Measurements from ENCODE around the gene RBM25.

RBM25 gene

DNA sequence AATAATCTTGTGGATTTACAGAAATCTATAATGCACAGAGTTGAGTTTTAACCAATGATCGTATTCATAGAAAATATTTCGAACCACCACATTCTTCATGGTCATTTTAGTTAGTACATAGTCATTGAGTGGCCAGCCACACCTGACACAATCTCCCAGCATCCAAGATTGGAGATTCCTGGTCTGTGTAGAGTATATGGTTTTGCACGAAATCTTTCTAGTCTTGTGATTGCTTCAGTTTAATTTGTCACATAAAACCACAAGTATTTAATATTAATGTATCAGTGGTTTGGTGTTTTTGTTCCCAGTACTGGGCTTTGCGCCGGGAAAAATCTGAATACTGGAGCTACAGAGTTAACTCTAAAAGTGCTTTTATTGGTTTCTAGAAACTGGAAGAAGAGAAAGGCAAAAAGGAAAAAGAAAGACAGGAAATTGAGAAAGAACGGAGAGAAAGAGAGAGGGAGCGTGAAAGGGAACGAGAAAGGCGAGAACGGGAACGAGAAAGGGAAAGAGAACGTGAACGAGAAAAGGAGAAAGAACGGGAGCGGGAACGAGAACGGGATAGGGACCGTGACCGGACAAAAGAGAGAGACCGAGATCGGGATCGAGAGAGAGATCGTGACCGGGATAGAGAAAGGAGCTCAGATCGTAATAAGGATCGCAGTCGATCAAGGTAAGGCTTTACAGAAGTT is 44.6 kb downstream of the RBM25 start:
- DNase-seq (ENCODE audit: low read depth, low spot score) = peak; percentile 78

GRCh38 chr14:73105050-73105449 is 46.7 kb downstream of the RBM25 start:
- no peak for DNase-seq (ENCODE audit: low read depth, low spot score)

- no peak for DNase-seq (ENCODE audit: low read depth, low spot score)
Measured at GRCh38 chr14:73105727-73106126, 47.4 kb downstream of the RBM25 start.

DNA sequence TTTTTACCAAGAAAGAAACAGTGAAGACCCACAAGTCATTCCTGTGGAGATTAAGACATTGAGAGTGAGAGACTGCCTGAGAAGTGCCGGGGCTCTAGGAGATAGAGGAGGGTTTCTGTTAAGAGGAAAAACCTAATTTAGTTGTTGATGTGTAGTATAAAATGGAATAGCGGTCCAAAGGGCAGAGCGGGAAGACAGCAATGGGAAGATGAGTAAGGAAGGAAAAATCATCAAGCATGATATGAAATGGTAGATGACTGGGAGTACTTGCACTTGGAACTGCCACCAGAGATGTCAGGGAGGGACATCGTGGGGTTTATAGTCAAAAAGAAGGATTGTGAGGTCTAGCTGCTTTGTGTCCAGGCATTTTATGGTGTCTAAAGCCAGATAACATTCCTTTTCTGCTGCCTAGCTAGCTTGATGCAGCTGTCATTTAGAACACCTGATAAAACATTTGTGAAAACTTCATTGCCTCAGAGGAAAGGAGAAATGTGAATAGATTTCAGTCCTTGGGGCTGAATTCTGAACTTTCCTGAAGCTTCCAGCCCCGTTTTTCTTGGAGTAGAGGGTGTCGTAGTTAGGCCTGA is 57.8 kb downstream of the RBM25 start:
- no peak for DNase-seq (ENCODE audit: low read depth, low spot score)

DNA sequence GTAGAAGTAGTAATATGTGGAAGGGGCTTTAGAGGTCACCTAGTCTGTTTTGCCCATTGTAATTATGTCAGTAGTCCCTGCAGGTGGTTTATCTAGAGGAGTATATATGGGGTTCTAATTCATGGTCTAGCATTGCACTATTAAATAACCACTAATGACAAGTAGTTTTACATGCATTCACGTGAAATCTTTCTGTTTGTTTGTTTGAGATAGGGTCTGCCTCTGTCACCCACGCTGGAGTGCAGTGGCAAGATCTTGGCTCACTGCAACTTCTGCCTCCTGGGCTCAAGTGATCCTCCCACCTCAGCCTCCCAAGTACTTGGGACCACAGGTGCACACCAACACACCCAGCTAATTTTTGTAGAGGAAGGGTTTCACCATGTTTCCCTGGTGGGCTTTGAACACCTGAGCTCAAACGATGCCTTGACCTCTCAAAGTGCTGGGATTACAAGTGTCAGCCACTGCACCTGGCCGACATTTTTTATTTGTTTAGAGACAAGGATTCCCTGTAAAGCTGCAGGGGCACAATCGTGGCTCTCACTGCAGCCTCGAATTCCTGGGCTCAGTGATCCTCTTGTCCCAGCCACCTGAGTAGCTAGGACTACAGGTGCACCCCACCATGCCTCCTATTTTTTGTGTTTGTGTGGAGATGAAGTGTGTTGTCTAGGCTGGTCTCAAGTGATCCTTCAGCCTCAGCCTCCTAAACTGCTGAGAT is 66.0 kb downstream of the RBM25 start:
- DNase-seq (ENCODE audit: low read depth, low spot score) = no peak

- DNase-seq (ENCODE audit: low read depth, low spot score) = no peak
Measured at GRCh38 chr14:73125169-73125588, 66.8 kb downstream of the RBM25 start.

GRCh38 chr14:73125746-73126145 is 67.4 kb downstream of the RBM25 start:
- DNase-seq (ENCODE audit: low read depth, low spot score) = no peak

DNA sequence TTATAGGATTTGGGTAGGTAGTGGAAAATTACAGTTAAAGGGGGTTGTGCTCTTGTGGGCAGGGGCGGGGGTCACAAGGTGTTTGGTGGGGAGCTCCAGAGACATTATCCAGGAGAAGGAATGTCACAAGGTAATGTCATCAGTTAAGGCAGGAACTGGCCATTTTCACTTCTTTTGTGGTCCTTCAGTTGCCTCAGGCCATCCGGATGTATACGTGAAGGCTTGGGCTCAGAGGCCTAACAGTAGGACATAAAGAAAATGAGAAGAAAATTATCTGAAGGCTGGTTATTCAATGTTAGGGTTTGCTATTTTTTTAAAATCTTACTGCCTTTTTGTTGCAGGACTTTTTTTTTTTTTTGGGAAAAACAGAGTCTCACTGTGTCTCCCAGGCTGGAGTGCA is 75.5 kb downstream of the RBM25 start:
- DNase-seq (ENCODE audit: low read depth, low spot score) = no peak

GRCh38 chr14:73136085-73136386 is 77.7 kb downstream of the RBM25 start:
- no peak for DNase-seq (ENCODE audit: low read depth, low spot score)

DNA sequence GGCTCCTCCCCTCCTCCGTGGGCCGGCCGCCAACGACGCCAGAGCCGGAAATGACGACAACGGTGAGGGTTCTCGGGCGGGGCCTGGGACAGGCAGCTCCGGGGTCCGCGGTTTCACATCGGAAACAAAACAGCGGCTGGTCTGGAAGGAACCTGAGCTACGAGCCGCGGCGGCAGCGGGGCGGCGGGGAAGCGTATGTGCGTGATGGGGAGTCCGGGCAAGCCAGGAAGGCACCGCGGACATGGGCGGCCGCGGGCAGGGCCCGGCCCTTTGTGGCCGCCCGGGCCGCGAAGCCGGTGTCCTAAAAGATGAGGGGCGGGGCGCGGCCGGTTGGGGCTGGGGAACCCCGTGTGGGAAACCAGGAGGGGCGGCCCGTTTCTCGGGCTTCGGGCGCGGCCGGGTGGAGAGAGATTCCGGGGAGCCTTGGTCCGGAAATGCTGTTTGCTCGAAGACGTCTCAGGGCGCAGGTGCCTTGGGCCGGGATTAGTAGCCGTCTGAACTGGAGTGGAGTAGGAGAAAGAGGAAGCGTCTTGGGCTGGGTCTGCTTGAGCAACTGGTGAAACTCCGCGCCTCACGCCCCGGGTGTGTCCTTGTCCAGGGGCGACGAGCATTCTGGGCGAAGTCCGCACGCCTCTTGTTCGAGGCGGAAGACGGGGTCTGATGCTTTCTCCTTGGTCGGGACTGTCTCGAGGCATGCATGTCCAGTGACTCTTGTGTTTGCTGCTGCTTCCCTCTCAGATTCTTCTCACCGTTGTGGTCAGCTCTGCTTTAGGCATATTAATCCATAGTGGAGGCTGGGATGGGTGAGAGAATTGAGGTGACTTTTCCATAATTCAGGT is 78.3 kb downstream of the RBM25 start, which contains the start of gene PSEN1:
Gene PSEN1, plus strand, starts transcription at position 121 of the 839 bp plus-strand sequence. CDS start 11,513 bp downstream, outside the sequence.
- DNase-seq (ENCODE audit: low read depth, low spot score) = peak; percentile 98

DNA sequence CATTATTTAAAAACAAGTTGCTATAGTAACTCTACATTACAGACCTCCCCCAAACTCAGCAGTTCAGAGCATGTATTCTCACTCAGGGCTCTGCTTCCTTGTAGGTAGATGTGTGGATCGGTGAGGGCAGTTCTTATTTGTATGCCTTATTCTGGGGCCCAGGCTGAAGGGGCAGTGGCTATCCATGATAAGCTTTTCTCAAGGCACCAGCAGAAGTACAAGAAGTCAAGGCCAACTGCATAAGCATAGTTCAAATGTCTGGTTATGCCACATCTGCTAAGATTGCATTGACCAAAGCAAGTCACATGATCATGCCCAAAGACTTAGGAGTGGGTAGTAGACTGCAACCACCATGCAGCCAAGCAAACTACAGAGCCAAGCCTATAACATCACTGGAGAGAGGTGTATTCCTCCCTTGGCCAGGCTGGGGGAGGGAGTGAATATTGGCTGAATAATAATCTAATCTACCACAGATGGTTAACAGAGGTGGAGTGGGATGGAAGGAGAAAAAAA is 82.5 kb downstream of the RBM25 start:
- DNase-seq (ENCODE audit: low read depth, low spot score) = no peak

DNA sequence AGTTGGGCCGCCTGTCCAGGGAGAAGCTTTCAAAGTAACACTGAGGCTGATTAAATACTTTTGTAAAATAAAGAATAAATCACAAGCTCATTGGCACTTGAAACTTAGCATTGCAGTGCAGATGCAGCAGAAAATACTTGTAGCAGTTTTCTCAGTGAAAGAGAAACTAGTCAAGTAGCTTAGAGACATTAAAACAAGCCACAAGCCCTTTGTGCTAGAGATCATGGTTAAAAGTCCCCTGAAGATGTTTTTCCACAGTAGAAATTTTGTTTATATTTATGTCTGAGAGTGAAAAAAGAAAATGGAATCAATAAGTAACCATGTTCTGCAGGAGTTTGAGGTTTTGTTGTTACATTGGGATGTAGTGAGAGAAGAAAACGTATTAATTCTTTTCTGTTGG is 83.9 kb downstream of the RBM25 start:
- DNase-seq (ENCODE audit: low read depth, low spot score) = peak; percentile 20

DNA sequence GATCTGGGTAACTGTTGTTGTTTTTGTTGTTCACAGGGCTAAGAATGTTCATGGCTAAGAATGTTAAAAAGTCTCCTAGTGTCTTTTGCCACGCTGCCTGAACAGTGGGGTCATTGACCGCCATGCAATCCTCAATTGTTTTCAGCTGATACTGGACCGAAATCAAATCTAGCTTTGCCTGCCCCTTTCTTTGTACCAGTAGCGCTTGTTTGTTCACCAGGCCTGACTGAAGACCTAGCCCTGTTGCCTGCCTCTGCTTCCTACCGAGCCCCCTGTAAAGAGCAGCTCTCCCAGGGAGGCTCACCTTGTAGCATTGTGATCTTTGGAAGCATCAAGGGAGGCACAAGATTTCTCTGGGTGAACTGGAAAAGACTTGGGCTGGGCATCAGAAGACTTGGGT is 84.7 kb downstream of the RBM25 start:
- peak; percentile 25 for DNase-seq (ENCODE audit: low read depth, low spot score)

- DNase-seq (ENCODE audit: low read depth, low spot score) = no peak
Measured at GRCh38 chr14:73143617-73144016, 85.3 kb downstream of the RBM25 start.

DNA sequence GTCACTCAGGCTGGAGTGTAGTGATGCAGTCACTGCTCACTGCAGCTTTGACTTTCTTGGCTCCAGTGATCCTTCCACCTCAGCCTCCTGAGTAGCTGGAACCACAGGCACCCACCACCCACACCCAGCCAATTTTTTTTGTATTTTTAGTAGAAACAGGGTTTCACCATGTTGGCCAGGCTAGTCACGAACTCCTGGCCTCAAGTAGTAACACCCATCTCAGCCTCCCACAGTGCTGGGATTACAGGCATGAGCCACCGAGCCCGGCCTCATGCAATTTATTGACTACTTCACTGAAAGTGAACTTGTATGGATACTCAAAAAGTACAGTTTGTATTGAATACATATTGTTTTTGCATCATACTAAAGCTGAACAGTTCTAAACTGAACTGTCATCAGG is 87.0 kb downstream of the RBM25 start:
- DNase-seq (ENCODE audit: low read depth, low spot score) = peak; percentile 12

DNA sequence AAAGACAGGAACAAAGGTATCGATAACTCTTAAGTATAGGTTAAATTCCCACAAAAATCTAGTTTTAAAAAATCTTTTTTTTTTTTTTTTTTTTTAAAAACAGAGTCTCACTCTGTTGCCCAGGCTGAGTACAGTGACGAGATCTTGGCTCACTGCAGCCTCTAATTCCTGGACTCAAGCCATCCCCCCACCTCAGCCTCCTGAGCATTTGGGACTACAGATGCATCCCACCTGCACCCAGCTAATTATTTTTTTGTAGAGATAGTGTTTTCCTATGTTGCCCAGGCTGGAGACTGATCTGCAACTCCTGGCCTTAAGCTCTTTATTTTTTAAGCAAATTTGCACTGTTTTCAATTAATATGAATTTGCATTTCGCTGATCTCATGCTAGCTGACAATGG is 87.8 kb downstream of the RBM25 start:
- no peak for DNase-seq (ENCODE audit: low read depth, low spot score)

- no peak for DNase-seq (ENCODE audit: low read depth, low spot score)
Measured at GRCh38 chr14:73149753-73150152, 91.4 kb downstream of the RBM25 start.

DNA sequence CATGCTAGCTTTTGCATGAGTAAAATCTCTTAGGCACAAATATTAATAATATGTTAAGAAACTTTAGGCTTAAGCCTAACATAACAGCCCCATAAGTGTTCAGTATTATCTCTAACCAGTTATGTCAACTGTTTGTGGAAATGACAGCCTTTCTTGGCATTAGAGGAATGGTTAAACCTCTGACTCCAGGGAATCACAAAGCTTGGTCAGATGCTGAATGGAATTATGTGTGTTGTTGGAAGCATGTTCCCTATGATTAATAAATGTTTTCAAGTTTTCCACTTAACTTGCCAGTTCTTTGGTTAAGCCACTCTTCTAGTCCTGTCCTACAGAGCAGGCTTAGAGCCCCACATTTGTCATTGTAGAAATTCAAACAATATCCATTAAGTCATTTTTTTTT is 94.9 kb downstream of the RBM25 start:
- DNase-seq (ENCODE audit: low read depth, low spot score) = peak; percentile 81

GRCh38 chr14:73162251-73162650 is 103.9 kb downstream of the RBM25 start:
- DNase-seq (ENCODE audit: low read depth, low spot score) = no peak

DNA sequence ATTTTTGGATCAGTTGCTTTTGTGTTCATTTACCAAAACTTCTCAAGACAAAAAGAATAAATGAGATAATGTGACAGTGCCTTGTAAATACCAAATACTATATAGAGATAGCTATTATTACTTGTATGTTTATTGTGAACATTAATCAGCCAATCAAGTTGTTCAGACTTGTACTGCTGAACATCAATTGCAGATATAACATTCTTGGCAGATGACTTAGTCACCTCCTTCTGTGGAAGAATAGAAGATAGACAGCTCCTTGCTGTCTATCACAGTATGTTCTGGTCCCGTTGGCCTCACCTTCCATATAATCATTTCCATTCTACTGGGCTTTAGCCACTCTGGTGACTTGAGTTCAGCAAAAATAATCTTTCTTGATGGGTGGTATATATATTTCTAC is 108.1 kb downstream of the RBM25 start:
- DNase-seq (ENCODE audit: low read depth, low spot score) = no peak

DNA sequence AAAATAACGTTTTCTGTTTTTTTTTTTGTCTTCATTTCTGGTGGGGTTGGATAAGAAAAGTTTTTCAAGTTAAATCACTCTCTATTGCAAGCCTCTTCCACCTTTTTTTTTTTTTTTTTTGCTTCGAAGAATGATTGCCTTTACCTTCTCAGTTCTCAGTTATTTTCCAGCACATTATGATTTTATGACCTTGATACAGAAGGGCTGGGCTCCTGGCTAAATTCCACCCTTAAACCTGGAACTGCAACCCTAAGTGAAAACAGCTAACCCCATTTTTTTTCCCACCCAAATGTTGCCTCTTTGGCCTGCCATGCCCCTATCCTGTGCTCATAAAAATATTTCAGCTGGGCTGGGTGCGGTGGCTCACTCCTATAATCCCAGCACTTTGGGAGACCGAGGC is 109.4 kb downstream of the RBM25 start:
- DNase-seq (ENCODE audit: low read depth, low spot score) = no peak

GRCh38 chr14:73168274-73168673 is 109.9 kb downstream of the RBM25 start:
- DNase-seq (ENCODE audit: low read depth, low spot score) = no peak
